ENCODE results near the gene ABR.
"Not testable (repeated sequence)": the region's sequence is repeated elsewhere in the genome, so short reads cannot be mapped to it uniquely, and the experiment has no call there.

ABR gene

GRCh38 chr17:1201132-1201702, 21.4 kb upstream of the ABR start:
- H3K9me2 ChIP-seq (replicated peaks; ENCODE audit: insufficient read depth, low read length) = no peaks in the 10 kb centered on the region
- no peaks in the 10 kb centered on the region for H3K36me3 ChIP-seq (replicated peaks; ENCODE audit: insufficient read depth, low read length)
- no peak overlapping the region for H3K4me3 ChIP-seq (ENCODE audit: low read length)
- peaks cover 83% of the 10 kb centered on the region for H3K27me3 ChIP-seq (replicated peaks; ENCODE audit: insufficient read depth, low read length)
- H3K79me2 ChIP-seq (ENCODE audit: low read length) = no peaks in the 10 kb centered on the region
- peaks cover 2% of the 10 kb centered on the region; the same call in 1 of the 2 replicates for H3F3A ChIP-seq (ENCODE audit: insufficient read depth, low read length)
- H3K4me1 ChIP-seq (ENCODE audit: low read length) = no peaks in the 10 kb centered on the region
- no peak overlapping the region for H3K27ac ChIP-seq (ENCODE audit: low read length)
- no peak overlapping the region for H2AFZ ChIP-seq (ENCODE audit: low read length)
- no peaks in the 10 kb centered on the region for H3K9me3 ChIP-seq (replicated peaks; ENCODE audit: insufficient read depth, low read length)
- H3K4me2 ChIP-seq (ENCODE audit: low read depth, low read length) = peak overlapping the region; percentile 7; the same call in 1 of the 2 replicates
- H4K20me1 ChIP-seq (ENCODE audit: insufficient read depth, low read length) = no peaks in the 10 kb centered on the region
- H3K9ac ChIP-seq (ENCODE audit: low read length) = no peak overlapping the region
- DNase-seq = no peak
- TF ChIP-seq CTCF (IDR thresholded peaks at IDR 0.05; ENCODE audit: low read length) (no peak), EZH2 (optimal IDR thresholded peaks at IDR 0.05; ENCODE audit: low read depth, low read length) (no peak), EZH2phosphoT487 (IDR thresholded peaks at IDR 0.05; ENCODE audit: low read length) (no peak)

GRCh38 chr17:1199271-1199743, 19.5 kb upstream of the ABR start:
- H3K4me1 ChIP-seq (ENCODE audit: low read length); H3K27ac ChIP-seq (ENCODE audit: low read length); H3K4me3 ChIP-seq (ENCODE audit: low read length); H3K9me2 ChIP-seq (replicated peaks; ENCODE audit: insufficient read depth, low read length); H3K79me2 ChIP-seq (ENCODE audit: low read length); H3K9ac ChIP-seq (ENCODE audit: low read length); H4K20me1 ChIP-seq (ENCODE audit: insufficient read depth, low read length); H3K9me3 ChIP-seq (replicated peaks; ENCODE audit: insufficient read depth, low read length); DNase-seq; H3K4me2 ChIP-seq (ENCODE audit: low read depth, low read length); H3F3A ChIP-seq (ENCODE audit: insufficient read depth, low read length); H2AFZ ChIP-seq (ENCODE audit: low read length); H3K36me3 ChIP-seq (replicated peaks; ENCODE audit: insufficient read depth, low read length): not testable (repeated sequence)
- H3K27me3 ChIP-seq (replicated peaks; ENCODE audit: insufficient read depth, low read length) = peaks cover 79% of the 10 kb centered on the region

GRCh38 chr17:1197781-1198490, 18.2 kb upstream of the ABR start:
- Histone ChIP-seq H3K9ac (ENCODE audit: low read length) (no peak overlapping the region), H3K4me1 (ENCODE audit: low read length) (no peaks in the 10 kb centered on the region), H3F3A (ENCODE audit: insufficient read depth, low read length) (no peaks in the 10 kb centered on the region), H3K4me2 (ENCODE audit: low read depth, low read length) (no peak overlapping the region), H3K9me2 (replicated peaks; ENCODE audit: insufficient read depth, low read length) (no peaks in the 10 kb centered on the region), H3K36me3 (replicated peaks; ENCODE audit: insufficient read depth, low read length) (no peaks in the 10 kb centered on the region), H3K79me2 (ENCODE audit: low read length) (no peaks in the 10 kb centered on the region), H3K4me3 (ENCODE audit: low read length) (no peak overlapping the region), H3K27me3 (replicated peaks; ENCODE audit: insufficient read depth, low read length) (peaks cover 87% of the 10 kb centered on the region), H4K20me1 (ENCODE audit: insufficient read depth, low read length) (no peaks in the 10 kb centered on the region), H2AFZ (ENCODE audit: low read length) (no peak overlapping the region), H3K9me3 (replicated peaks; ENCODE audit: insufficient read depth, low read length) (no peaks in the 10 kb centered on the region), H3K27ac (ENCODE audit: low read length) (no peak overlapping the region)
- DNase-seq = no peak
- TF ChIP-seq EZH2phosphoT487 (IDR thresholded peaks at IDR 0.05; ENCODE audit: low read length) (no peak), CTCF (IDR thresholded peaks at IDR 0.05; ENCODE audit: low read length) (no peak), EZH2 (optimal IDR thresholded peaks at IDR 0.05; ENCODE audit: low read depth, low read length) (no peak)

GRCh38 chr17:1197379-1197778, 17.6 kb upstream of the ABR start:
- Histone ChIP-seq H3F3A (ENCODE audit: insufficient read depth, low read length) (no peaks in the 10 kb centered on the region), H3K9me3 (replicated peaks; ENCODE audit: insufficient read depth, low read length) (no peaks in the 10 kb centered on the region), H3K27me3 (replicated peaks; ENCODE audit: insufficient read depth, low read length) (peaks cover 89% of the 10 kb centered on the region), H3K4me1 (ENCODE audit: low read length) (no peaks in the 10 kb centered on the region), H3K79me2 (ENCODE audit: low read length) (no peaks in the 10 kb centered on the region), H3K9me2 (replicated peaks; ENCODE audit: insufficient read depth, low read length) (no peaks in the 10 kb centered on the region), H3K9ac (ENCODE audit: low read length) (no peak overlapping the region), H2AFZ (ENCODE audit: low read length) (no peak overlapping the region), H4K20me1 (ENCODE audit: insufficient read depth, low read length) (no peaks in the 10 kb centered on the region), H3K36me3 (replicated peaks; ENCODE audit: insufficient read depth, low read length) (no peaks in the 10 kb centered on the region), H3K27ac (ENCODE audit: low read length) (no peak overlapping the region), H3K4me2 (ENCODE audit: low read depth, low read length) (no peak overlapping the region), H3K4me3 (ENCODE audit: low read length) (no peak overlapping the region)
- TF ChIP-seq EZH2 (optimal IDR thresholded peaks at IDR 0.05; ENCODE audit: low read depth, low read length) (no peak), CTCF (IDR thresholded peaks at IDR 0.05; ENCODE audit: low read length) (no peak), EZH2phosphoT487 (IDR thresholded peaks at IDR 0.05; ENCODE audit: low read length) (no peak)
- DNase-seq = no peak

Measured in MM.1S (cell line).